Uterus (tissue), 2 donors: ENCODE results near the gene RNF13.

Experiments
- CTCF ChIP-seq, 4 experiments: fragments of 200-600 bp in 2 of 4; fragments of 450-650 bp in 2 of 4; sonication (generic) in 2 of 4; IDR thresholded peaks; one replicate each; pipeline ENCODE4 v1.5.1; 2016 to 2019; ENCODE audit warnings: antibody characterized with exemption in 4 of 4, mild to moderate bottlenecking in 2 of 4, moderate library complexity in 1 of 4
- POLR2A ChIP-seq, 2 donors: fragments of 450-650 bp; IDR thresholded peaks; one replicate each; pipeline ENCODE4 v1.6.1; 2016; ENCODE audit warnings: antibody characterized with exemption in 2 of 2, mild to moderate bottlenecking in 1 of 2, moderate library complexity in 1 of 2

- TF ChIP-seq CTCF (IDR thresholded peaks at IDR 0.05) (no peak), POLR2A (IDR thresholded peaks at IDR 0.05) (no peak)
Observed at GRCh38 chr3:149933008-149933407, 120.0 kb downstream of the RNF13 start.
